A549 (cell line): ENCODE results near the gene PDCD1. TPM values are rescaled to one million over a fixed set of nuclear protein-coding genes. Genes with fewer than 3 reads are reported as not detected.
A peak's percentile ranks its signal among the peaks of the same experiment; 100 is the strongest.

Source experiments
- ATAC-seq, 2 experiments: fragments of 200-7000 bp in 1 of 2; fragments of >200 bp in 1 of 2; cut with Nextera tagmentation in 1 of 2; cut with Tn5 transposase in 1 of 2; 3 replicates each; pipeline versions ENCODE4 v1.8.0 to v1.9.1; 2018 to 2020; ENCODE audit warnings: mild to moderate bottlenecking in 1 of 2, moderate library complexity in 1 of 2
- CTCF ChIA-PET: fragments of 300-600 bp; sonication (Branson Sonifier 250); formaldehyde crosslinking; extraction: SDS; loops from one replicate; lab custom pipeline; 2021; ENCODE audit warnings: antibody characterized with exemption, inconsistent platforms; lab: Yijun Ruan, JAX
- POLR2A ChIA-PET: fragments of 350-600 bp; formaldehyde crosslinking; extraction: SDS; loops from one replicate; lab custom pipeline; 2021; ENCODE audit warnings: antibody characterized with exemption, inconsistent platforms; lab: Yijun Ruan, JAX
- DNase-seq, 2 experiments: peaks; one replicate each; pipeline versions ENCODE4 v3.0.0 to v3.0.0-alpha.2; 2011 to 2016; ENCODE audit warnings: low read depth in 1 of 2, low spot score in 1 of 2
- FAIRE-seq: peaks from 2 replicates; lab custom pipeline; 2011; peaks lifted over from hg19 to GRCh38; lab: Jason Lieb, UNC
- H3K27ac ChIP-seq, 2 experiments: fragments of >200 bp; sonication (Bioruptor Twin); formaldehyde crosslinking; 3 replicates each; pipeline ENCODE4 v1.5.1; 2016 to 2017
- H3K4me1 ChIP-seq: fragments of >200 bp; sonication (Bioruptor Twin); formaldehyde crosslinking; 3 replicates; pipeline ENCODE4 v1.6.1; 2016
- H3K4me2 ChIP-seq: fragments of >200 bp; sonication (Bioruptor Twin); formaldehyde crosslinking; 3 replicates; pipeline ENCODE4 v1.6.1; 2016
- H3K4me3 ChIP-seq: fragments of >200 bp; sonication (Bioruptor Twin); formaldehyde crosslinking; 3 replicates; pipeline ENCODE4 v1.5.1; 2016
- H3K9me3 ChIP-seq: fragments of >200 bp; sonication (Bioruptor Twin); formaldehyde crosslinking; 3 replicates; pipeline ENCODE4 v1.6.1; 2016
- CHD2 ChIP-seq: fragments of 150-350 bp; IDR thresholded peaks from 2 replicates; pipeline ENCODE4 v1.6.1; 2014; ENCODE audit warnings: low read length; ENCODE audit not compliant: partially characterized antibody
- CTCF ChIP-seq: fragments of >200 bp; sonication (Bioruptor Twin); formaldehyde crosslinking; IDR thresholded peaks from 3 replicates; pipeline ENCODE4 v1.5.1; 2016
- EHF ChIP-seq: fragments of 250-450 bp; sonication (Bioruptor Pico); IDR thresholded peaks from 2 replicates; pipeline ENCODE4 v1.5.0; 2020; ENCODE audit warnings: mild to moderate bottlenecking
- EP300 ChIP-seq, 2 experiments: fragments of >200 bp; sonication (Bioruptor Twin); formaldehyde crosslinking; IDR thresholded peaks; 2 replicates in 1 of 2; 3 replicates in 1 of 2; pipeline ENCODE4 v1.6.1; 2016 to 2017
- FOSB ChIP-seq: fragments of 250-450 bp; sonication (Bioruptor Pico); IDR thresholded peaks from 2 replicates; pipeline ENCODE4 v1.5.0; 2020; ENCODE audit warnings: mild to moderate bottlenecking, moderate library complexity
- FOXS1 ChIP-seq: fragments of 250-450 bp; sonication (Bioruptor Pico); IDR thresholded peaks from 2 replicates; pipeline ENCODE4 v1.5.0; 2020; ENCODE audit warnings: mild to moderate bottlenecking, moderate library complexity
- HDAC2 ChIP-seq: fragments of 200-600 bp; sonication (generic); IDR thresholded peaks from 2 replicates; pipeline ENCODE4 v1.6.1; 2016
- HEYL ChIP-seq: fragments of 250-450 bp; sonication (Bioruptor Pico); IDR thresholded peaks from 2 replicates; pipeline ENCODE4 v1.8.0; 2021; ENCODE audit warnings: mild to moderate bottlenecking, moderate library complexity
- MAX ChIP-seq: IDR thresholded peaks from 2 replicates; pipeline ENCODE4 v1.6.1; 2012
- MYC ChIP-seq: IDR thresholded peaks from 2 replicates; pipeline ENCODE4 v1.6.1; 2012; ENCODE audit warnings: mild to moderate bottlenecking, inconsistent platforms, low read length, improper control_type of control experiment, borderline replicate concordance
- NFE2L2 ChIP-seq: fragments of 150-350 bp; conservative IDR thresholded peaks from 2 replicates; pipeline ENCODE4 v1.6.1; 2014; ENCODE audit warnings: low read length
- NPAS2 ChIP-seq: fragments of 250-450 bp; sonication (Bioruptor Pico); IDR thresholded peaks from 2 replicates; pipeline ENCODE4 v1.8.0; 2022; ENCODE audit warnings: mild to moderate bottlenecking, moderate library complexity, borderline replicate concordance
- NR3C1 ChIP-seq: fragments of >200 bp; sonication (Bioruptor Twin); formaldehyde crosslinking; IDR thresholded peaks from 3 replicates; pipeline ENCODE4 v1.6.1; 2017
- POLR2A ChIP-seq: IDR thresholded peaks from 2 replicates; pipeline ENCODE4 v1.6.1; 2012; ENCODE audit warnings: mild to moderate bottlenecking, low read length
- REST ChIP-seq: fragments of 200-600 bp; sonication (generic); IDR thresholded peaks from 2 replicates; pipeline ENCODE4 v1.6.1; 2016; ENCODE audit warnings: antibody characterized with exemption, mild to moderate bottlenecking, moderate library complexity
- SREBF2 ChIP-seq: fragments of 450-650 bp; IDR thresholded peaks from 2 replicates; pipeline ENCODE4 v1.6.1; 2014; ENCODE audit warnings: mild to moderate bottlenecking, moderate library complexity
- USF2 ChIP-seq: fragments of 450-650 bp; IDR thresholded peaks from 2 replicates; pipeline ENCODE4 v1.6.1; 2014; ENCODE audit warnings: antibody characterized with exemption
- ZFP36 ChIP-seq: fragments of 450-650 bp; IDR thresholded peaks from 2 replicates; pipeline ENCODE4 v1.6.1; 2014; ENCODE audit warnings: borderline replicate concordance; ENCODE audit not compliant: partially characterized antibody
- WGBS: methylation state at CpG from one replicate; pipeline ENCODE4 v1.1.6; 2017; ENCODE audit errors: missing lambda C conversion rate; 5-methylcytosine and 5-hydroxymethylcytosine counted together
- polyA plus RNA-seq, 4 experiments: library from polyadenylated mRNA; depleted of rRNA in 3 of 4; stranded (reverse); fragments of >200 nt; fragmentation: RNase III in 1 of 4; extraction: RNeasy Plus Mini Kit Qiagen cat#74134 plus additional on column Dnase treatment in 1 of 4; gene quantifications; 2 replicates in 3 of 4; 3 replicates in 1 of 4; pipeline ENCODE4 v1.2.3, GENCODE V29; 2011 to 2017
- TF ChIP-seq, protein P1 (sequence below): fragments of 150-350 bp; IDR thresholded peaks from 2 replicates; pipeline ENCODE4 v1.6.1; 2014; ENCODE audit warnings: low read depth, mild to moderate bottlenecking, low read length
- TF ChIP-seq, protein P2 (sequence below): fragments of 250-450 bp; sonication (Bioruptor Pico); IDR thresholded peaks from 2 replicates; pipeline ENCODE4 v1.5.0; 2021; ENCODE audit warnings: mild to moderate bottlenecking, moderate library complexity, borderline replicate concordance

The PDCD1 gene
- polyA plus RNA-seq, 2 of the 4 experiments (the other 2 are of a cell fraction), result not detected

GRCh38 chr2:241802421-241803318 lies 56.0 kb downstream of the PDCD1 start:
- Histone ChIP-seq H3K27ac (no peak overlapping the region; a peak in 1 of 6 replicates), H3K4me1 (peaks cover 18% of the 10 kb centered on the region), H3K9me3 (no peaks in the 10 kb centered on the region), H3K4me2 (peak overlapping the region; percentile 74), H3K4me3 (peak overlapping the region; percentile 38)
- 76% methylated on average over 8 of the region's 32 CpGs for WGBS
- DNase-seq (no peak), FAIRE-seq (no peak), ATAC-seq (peak in 1 of 2 experiments; percentile 10; a peak in 2 of 6 replicates)
- ChIA-PET POLR2A (no interaction called here), CTCF (no interaction called here)
- TF ChIP-seq NPAS2 (CRISPR knock-in tag) (no peak), CHD2 (no peak), CTCF (no peak), EHF (CRISPR knock-in tag) (no peak), HEYL (CRISPR knock-in tag) (no peak), NFE2L2 (no peak), MAX (no peak), REST (no peak), MYC (no peak), HDAC2 (no peak), USF2 (no peak), FOXS1 (CRISPR knock-in tag) (no peak), FOSB (CRISPR knock-in tag) (no peak), EP300 (IDR thresholded peaks at IDR 0.05) (no peak), ZFP36 (no peak), SREBF2 (no peak), NR3C1 (no peak), POLR2A (no peak)
- TF ChIP-seq, protein P1, sequence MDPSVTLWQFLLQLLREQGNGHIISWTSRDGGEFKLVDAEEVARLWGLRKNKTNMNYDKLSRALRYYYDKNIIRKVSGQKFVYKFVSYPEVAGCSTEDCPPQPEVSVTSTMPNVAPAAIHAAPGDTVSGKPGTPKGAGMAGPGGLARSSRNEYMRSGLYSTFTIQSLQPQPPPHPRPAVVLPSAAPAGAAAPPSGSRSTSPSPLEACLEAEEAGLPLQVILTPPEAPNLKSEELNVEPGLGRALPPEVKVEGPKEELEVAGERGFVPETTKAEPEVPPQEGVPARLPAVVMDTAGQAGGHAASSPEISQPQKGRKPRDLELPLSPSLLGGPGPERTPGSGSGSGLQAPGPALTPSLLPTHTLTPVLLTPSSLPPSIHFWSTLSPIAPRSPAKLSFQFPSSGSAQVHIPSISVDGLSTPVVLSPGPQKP, result no peak
- TF ChIP-seq, protein P2, sequence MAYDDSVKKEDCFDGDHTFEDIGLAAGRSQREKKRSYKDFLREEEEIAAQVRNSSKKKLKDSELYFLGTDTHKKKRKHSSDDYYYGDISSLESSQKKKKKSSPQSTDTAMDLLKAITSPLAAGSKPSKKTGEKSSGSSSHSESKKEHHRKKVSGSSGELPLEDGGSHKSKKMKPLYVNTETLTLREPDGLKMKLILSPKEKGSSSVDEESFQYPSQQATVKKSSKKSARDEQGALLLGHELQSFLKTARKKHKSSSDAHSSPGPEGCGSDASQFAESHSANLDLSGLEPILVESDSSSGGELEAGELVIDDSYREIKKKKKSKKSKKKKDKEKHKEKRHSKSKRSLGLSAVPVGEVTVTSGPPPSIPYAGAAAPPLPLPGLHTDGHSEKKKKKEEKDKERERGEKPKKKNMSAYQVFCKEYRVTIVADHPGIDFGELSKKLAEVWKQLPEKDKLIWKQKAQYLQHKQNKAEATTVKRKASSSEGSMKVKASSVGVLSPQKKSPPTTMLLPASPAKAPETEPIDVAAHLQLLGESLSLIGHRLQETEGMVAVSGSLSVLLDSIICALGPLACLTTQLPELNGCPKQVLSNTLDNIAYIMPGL (CRISPR knock-in tag), result no peak
